HG02943 (cell line): Measurements from ENCODE around the gene BACH1.
A peak's percentile ranks its signal among the peaks of the same experiment; 100 is the strongest.
"Not testable (repeated sequence)": the region's sequence is repeated elsewhere in the genome, so short reads cannot be mapped to it uniquely, and the experiment has no call there.

Source experiments
- ATAC-seq: cut with Tn5 transposase; IDR thresholded peaks from one replicate; pipeline ENCODE4 v1.9.1; 2021; ENCODE audit warnings: mild to moderate bottlenecking, low read depth, moderate library complexity; ENCODE audit not compliant: unreplicated experiment

Gene BACH1

GRCh38 chr21:29298348-29299045, at the start of gene BACH1:
Gene BACH1, plus strand, starts transcription at chr21:29298922. Its CDS starts 22,359 bp downstream, at chr21:29321281.
- ATAC-seq = peak; percentile 43

DNA sequence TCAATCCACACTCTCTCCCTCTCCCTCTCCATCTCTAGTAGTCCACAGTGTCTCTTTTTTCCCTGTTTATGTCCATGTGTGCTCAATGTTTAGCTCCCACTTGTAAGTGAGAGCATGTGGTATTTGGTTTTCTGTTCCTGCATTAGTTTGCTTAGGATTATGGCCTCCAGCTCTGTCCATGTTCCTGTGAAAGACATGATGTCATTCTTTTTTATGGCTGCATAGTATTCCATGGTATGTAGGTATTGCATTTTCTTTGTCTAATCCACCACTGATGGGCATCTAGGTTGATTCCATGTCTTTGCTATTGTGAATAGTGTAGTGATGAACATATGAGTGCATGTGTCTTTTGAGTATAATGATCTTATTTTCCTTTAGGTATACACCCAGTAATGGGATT, 49.4 kb upstream of the BACH1 start:
- ATAC-seq = not testable (repeated sequence)

DNA sequence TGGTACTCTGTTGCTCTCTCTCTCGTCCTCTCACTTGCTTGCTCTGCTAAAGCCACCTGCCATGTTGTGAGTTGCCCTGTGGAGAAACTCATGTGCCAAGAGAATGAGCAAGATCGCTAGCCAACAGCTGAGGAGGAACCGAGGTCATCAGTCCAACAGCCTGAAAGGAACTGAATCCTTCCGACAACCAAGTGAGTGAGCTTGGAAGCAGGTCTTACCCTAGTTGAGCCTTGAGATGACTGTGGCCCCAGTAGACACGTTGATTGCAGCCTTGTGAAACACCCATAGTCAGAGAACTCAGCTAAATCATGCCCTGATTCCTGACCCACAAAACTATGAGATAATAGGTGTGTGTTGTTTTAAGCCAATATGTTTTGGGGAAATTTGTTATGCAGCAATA, 48.1 kb upstream of the BACH1 start:
- ATAC-seq = no peak

DNA sequence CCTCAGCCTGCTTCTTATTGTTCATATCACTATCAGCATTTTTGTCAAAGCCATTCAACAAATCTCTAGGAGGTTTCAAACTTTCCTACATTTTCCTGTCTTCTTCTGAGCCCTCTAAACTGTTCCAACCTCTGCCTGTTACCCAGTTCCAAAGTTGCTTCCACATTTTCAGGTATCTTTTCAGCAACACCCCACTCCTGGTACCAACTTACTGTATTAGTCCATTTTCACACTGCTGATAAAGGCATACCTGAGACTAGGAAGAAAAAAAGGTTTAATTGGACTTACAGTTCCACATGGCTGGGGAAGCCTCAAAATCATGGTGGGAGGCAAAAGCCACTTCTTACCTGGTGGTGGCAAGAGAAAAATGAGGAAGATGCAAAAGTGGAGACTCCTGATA, 44.9 kb upstream of the BACH1 start:
- not testable (repeated sequence) for ATAC-seq

DNA sequence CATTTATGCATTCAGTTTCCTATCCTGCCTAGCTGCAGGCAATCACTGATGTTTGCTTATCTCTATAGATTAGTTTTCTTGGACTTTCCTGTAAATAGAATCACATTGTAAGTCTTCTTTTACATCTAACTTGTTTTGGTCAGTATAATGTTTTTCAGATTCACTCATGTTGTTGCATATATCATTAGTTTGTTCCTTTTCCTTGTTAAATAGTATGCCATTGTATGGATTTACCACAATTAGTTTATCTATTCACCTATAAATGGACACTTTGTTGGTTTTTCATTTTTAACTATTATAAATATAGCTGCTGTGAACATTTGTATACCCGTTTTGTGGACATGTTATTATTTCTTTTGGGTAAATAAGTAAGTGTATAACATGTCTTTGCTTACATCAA, 44.2 kb upstream of the BACH1 start:
- ATAC-seq = no peak

DNA sequence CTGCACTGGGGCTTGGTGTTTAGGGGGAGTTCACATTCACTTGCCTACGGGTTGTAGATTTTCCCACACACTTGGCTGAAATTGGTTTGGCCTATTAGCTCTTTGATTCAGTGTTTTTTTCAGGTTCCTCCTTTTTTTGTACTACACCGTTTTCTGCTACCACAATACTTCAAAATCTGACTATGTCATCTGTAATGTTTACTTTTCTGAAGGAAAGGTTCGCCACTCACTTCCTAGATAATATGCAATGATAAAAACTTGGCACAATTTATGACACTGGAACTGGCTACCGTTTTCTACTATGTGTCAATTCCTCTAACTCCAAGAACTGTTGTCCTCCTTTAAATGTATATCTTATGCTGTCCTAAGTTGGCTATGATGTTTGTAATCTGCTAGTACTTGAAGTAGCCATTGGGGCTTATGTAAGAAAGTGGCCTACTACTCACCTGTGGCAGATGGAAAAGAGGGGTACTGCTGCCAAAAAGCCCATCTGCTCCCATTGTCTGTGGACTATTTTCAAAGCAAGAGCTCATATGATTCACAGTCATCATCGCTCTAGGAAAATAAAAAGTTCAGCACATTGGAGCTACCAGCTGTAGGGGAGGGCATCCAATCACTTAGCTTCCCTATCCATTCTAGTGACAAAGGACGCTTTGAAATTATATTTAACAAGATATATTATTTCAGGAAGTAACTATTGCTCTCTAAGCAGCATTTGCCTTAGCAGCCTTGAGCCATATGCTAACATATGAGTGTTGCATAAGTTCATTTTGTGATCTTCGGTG, 42.4 kb upstream of the BACH1 start:
- ATAC-seq = no peak

- no peak for ATAC-seq
Observed at GRCh38 chr21:29257701-29258100, 41.0 kb upstream of the BACH1 start.

GRCh38 chr21:29258626-29259338, 39.9 kb upstream of the BACH1 start:
- ATAC-seq = no peak

DNA sequence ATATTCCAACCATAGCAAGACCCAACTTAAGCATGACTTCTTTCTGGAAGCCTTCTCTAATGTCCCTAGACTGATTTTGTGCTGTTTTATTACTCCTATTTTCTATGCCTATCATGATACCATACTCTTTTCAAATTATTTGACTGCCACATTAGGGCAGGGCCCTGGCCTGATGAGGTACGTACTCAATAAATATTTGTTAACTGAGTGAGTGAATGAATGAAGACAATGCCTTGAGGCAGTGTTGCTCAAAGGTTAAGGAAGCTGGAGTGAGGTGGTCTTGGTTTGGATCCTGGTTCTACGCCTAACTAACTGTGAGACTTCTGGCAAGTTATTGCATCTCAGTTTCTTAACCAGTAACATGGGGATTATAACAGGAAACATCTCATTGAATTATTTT, 38.3 kb upstream of the BACH1 start:
- ATAC-seq = no peak

GRCh38 chr21:29261555-29262540, 36.9 kb upstream of the BACH1 start:
- no peak for ATAC-seq

- ATAC-seq = no peak
Observed at GRCh38 chr21:29264721-29265120, 34.0 kb upstream of the BACH1 start.

DNA sequence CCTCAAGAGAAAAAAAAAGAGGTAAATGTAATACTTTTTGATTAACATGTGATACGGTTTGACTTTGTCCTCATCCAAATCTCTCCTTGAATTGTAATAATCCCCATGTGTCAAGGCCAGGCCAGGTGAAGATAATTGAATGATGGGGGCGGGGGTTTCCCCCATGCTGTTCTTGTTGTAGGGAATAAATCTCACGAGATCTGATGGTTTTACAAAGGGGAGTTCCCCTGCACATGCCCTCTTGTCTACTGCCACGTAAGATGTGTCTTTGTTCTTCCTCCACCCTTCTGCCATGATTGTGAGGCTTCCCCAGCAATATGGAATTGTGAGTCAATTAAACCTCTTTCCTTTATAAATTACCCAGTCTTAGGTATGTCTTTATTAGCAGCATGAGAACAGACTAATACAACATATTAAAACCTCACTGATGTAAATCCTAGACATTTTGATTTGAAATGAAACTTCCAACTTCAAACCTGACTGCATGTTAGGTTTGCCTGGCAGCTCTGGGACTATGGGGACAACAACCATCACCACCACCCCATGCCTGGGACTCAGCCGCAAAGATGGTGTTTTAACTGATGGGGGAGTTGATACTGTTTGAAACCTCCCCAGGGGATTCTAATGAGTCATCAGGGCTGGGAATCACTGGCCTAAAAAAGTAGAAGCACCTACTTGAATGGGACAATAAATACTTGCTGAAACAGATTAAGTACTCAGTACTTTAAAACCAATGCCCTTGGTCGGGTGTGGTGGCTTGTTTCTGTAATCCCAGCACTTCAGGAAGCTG, 32.8 kb upstream of the BACH1 start:
- no peak for ATAC-seq

DNA sequence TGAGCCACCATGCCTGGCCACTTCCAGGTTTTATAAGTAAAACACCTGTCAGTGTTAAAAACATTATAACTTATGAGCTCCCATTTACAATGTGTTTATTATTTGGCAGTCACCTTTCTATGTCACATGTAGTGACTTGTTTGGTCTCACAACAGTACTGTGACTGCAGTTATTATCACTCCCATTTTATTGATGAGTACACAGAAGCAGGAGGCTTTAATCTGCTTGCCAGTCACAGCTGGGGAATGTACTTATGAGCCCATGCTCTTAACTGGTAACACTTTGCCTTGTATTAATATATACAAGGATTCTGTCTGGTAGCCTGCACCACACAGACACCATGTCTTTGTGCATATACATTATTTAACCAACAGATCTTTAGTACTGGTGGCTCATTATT, 31.1 kb upstream of the BACH1 start:
- ATAC-seq = no peak

GRCh38 chr21:29271927-29272333, 26.8 kb upstream of the BACH1 start:
- ATAC-seq = no peak

- ATAC-seq = no peak
Observed at GRCh38 chr21:29277442-29277841, 21.3 kb upstream of the BACH1 start.

GRCh38 chr21:29279558-29279957, 19.2 kb upstream of the BACH1 start:
- ATAC-seq = no peak

GRCh38 chr21:29281801-29282200, 16.9 kb upstream of the BACH1 start:
- not testable (repeated sequence) for ATAC-seq

DNA sequence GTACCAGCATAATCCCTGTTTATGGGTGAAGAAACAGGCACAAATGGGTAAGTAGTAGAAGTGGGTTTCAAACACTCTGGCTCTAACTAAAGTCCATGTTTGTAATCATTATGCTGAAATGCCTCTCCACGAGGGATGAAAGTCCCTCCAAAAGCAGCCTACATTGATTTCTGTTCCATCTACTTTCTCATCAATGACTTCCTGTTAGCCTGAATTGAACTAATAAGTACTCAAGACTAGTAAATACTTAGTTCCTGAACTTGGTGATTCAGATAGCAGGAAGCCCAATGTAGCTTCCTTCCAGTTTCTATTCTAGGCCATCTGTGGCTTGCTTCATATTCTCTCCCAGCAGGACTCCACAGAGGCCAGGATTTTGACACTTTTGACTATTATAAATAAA, 11.3 kb upstream of the BACH1 start:
- ATAC-seq = no peak

DNA sequence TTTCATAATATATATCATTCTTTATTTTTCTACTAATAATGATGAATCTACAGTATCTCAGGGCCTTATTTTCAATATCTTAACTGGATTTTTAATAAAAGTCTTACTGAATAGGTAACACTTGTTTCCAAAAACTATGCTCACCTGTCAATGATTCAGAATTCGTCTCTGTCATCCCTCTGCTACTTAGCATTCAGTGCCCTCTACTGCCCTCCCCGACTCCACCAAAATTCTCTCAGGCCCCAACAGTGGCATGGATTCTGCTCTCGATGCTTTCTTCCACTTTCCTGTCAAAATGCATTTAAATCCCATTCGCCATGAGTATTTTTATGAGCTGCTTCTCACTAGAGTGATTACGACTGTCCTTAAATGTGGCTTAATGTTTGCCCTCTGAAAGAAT, 10.5 kb upstream of the BACH1 start:
- ATAC-seq = no peak
